Endothelial cell of umbilical vein (primary cell): Measurements from ENCODE around the gene SPACDR. TPM values are rescaled to one million over a fixed set of nuclear protein-coding genes. Genes with fewer than 3 reads are reported as not detected.

Experiments
- BruUV-seq: library from RNA; stranded (reverse); fragments of 400-500 nt; replicated peaks from 2 replicates; lab custom pipeline; 2021; lab: Mats Ljungman, UMichigan
- CTCF ChIA-PET: fragments of 300-600, 350-600 bp; sonication (Branson Sonifier 250); formaldehyde crosslinking; loops from one replicate; lab custom pipeline; 2021; ENCODE audit warnings: antibody characterized with exemption, inconsistent platforms; lab: Charles Lee
- POLR2A ChIA-PET: fragments of 300-600, 350-600 bp; sonication (Branson Sonifier 250); formaldehyde crosslinking; loops from one replicate; lab custom pipeline; 2021; ENCODE audit warnings: antibody characterized with exemption, inconsistent platforms; lab: Charles Lee
- DNase-seq: peaks from one replicate; pipeline ENCODE4 v3.0.0-alpha.2; 2011; ENCODE audit warnings: low read depth, low spot score
- FAIRE-seq: peaks from 2 replicates; lab custom pipeline; 2011; peaks lifted over from hg19 to GRCh38; lab: Jason Lieb, UNC
- H2AFZ ChIP-seq: 2 replicates; pipeline ENCODE4 v1.6.0; 2012; ENCODE audit warnings: low read depth, low read length, control low read depth, inconsistent platforms
- H3K27ac ChIP-seq: 2 replicates; pipeline ENCODE4 v1.5.1; 2011; ENCODE audit warnings: low read depth, mild to moderate bottlenecking, control low read depth, low read length, moderate library complexity; ENCODE audit not compliant: insufficient read depth
- H3K27me3 ChIP-seq, 2 experiments: 2 replicates each; pipeline versions ENCODE4 v1.6.0 to v1.6.1; 2011; ENCODE audit warnings: low read length in 2 of 2, mixed read lengths in 1 of 2; ENCODE audit not compliant: control insufficient read depth in 2 of 2, insufficient read depth in 2 of 2
- H3K36me3 ChIP-seq, 2 experiments: 2 replicates in 1 of 2; 3 replicates in 1 of 2; pipeline ENCODE4 v1.5.1; 2011; ENCODE audit warnings: low read length in 2 of 2, mild to moderate bottlenecking in 1 of 2, moderate library complexity in 1 of 2; ENCODE audit not compliant: control insufficient read depth in 2 of 2, insufficient read depth in 2 of 2; ENCODE audit errors: extremely low read depth in 1 of 2
- H3K4me1 ChIP-seq: 3 replicates; pipeline ENCODE4 v1.5.1; 2011; ENCODE audit warnings: mild to moderate bottlenecking, low read length; ENCODE audit not compliant: control insufficient read depth, insufficient read depth; ENCODE audit errors: extremely low read depth
- H3K4me2 ChIP-seq: 2 replicates; pipeline ENCODE4 v1.6.1; 2011; ENCODE audit warnings: low read length, control low read depth, mixed read lengths; ENCODE audit not compliant: insufficient read depth
- H3K4me3 ChIP-seq, 3 experiments: fragments of 200-600 bp in 1 of 3; sonication (generic), shearing (Covaris generic) in 1 of 3; replicated peaks in 1 of 3; 2 replicates each; pipeline ENCODE4 v1.5.1; 2011 to 2016; ENCODE audit warnings: control low read depth in 3 of 3, low read length in 3 of 3, mild to moderate bottlenecking in 2 of 3, inconsistent platforms in 1 of 3, low read depth in 1 of 3, moderate library complexity in 1 of 3; ENCODE audit not compliant: insufficient read depth in 1 of 3
- H3K79me2 ChIP-seq: 2 replicates; pipeline ENCODE4 v1.6.0; 2012; ENCODE audit warnings: low read length, inconsistent platforms; ENCODE audit not compliant: control insufficient read depth, insufficient read depth
- H3K9ac ChIP-seq: replicated peaks from 2 replicates; pipeline ENCODE3; 2011; ENCODE audit warnings: low read length, control low read depth; ENCODE audit not compliant: insufficient read depth; ENCODE audit errors: extremely low read depth
- H3K9me1 ChIP-seq: replicated peaks from 3 replicates; pipeline ENCODE4 v1.6.0; 2011; ENCODE audit warnings: mild to moderate bottlenecking, low read length; ENCODE audit not compliant: control insufficient read depth, insufficient read depth; ENCODE audit errors: extremely low read depth
- H3K9me3 ChIP-seq: replicated peaks from 2 replicates; pipeline ENCODE4 v1.5.1; 2012; ENCODE audit warnings: low read length, inconsistent platforms; ENCODE audit not compliant: control insufficient read depth, insufficient read depth
- H4K20me1 ChIP-seq: replicated peaks from 2 replicates; pipeline ENCODE3; 2011; ENCODE audit warnings: mild to moderate bottlenecking, low read length; ENCODE audit not compliant: control insufficient read depth, insufficient read depth; ENCODE audit errors: extremely low read depth
- CTCF ChIP-seq, 2 donors: IDR thresholded peaks; 1 replicate in 1 of 2; 2 replicates in 1 of 2; pipeline ENCODE4 v1.5.1; 2011; ENCODE audit warnings: low read length in 2 of 2, mild to moderate bottlenecking in 2 of 2, moderate library complexity in 2 of 2, control low read depth in 1 of 2, inconsistent platforms in 1 of 2, low read depth in 1 of 2; ENCODE audit not compliant: insufficient read depth in 1 of 2; ENCODE audit errors: extremely low read depth in 1 of 2
- EZH2 ChIP-seq: IDR thresholded peaks from 2 replicates; pipeline ENCODE4 v1.6.1; 2012; ENCODE audit warnings: borderline replicate concordance, low read depth, mild to moderate bottlenecking, moderate library complexity, low read length, inconsistent platforms; ENCODE audit not compliant: severe bottlenecking
- FOS ChIP-seq: IDR thresholded peaks from 2 replicates; pipeline ENCODE4 v1.6.1; 2011; ENCODE audit warnings: mild to moderate bottlenecking, low read length, moderate library complexity, borderline replicate concordance; ENCODE audit not compliant: insufficient read depth
- GATA2 ChIP-seq: IDR thresholded peaks from 2 replicates; pipeline ENCODE4 v1.7.0; 2011; ENCODE audit warnings: low read depth, mild to moderate bottlenecking, moderate library complexity, mixed read lengths, low read length; ENCODE audit not compliant: insufficient read length, insufficient read depth
- JUN ChIP-seq: IDR thresholded peaks from 2 replicates; pipeline ENCODE4 v1.6.1; 2011; ENCODE audit warnings: borderline replicate concordance, low read depth; ENCODE audit not compliant: insufficient read length, insufficient read depth
- MAX ChIP-seq: IDR thresholded peaks from 2 replicates; pipeline ENCODE4 v1.6.1; 2011; ENCODE audit not compliant: insufficient read depth, insufficient read length
- MYC ChIP-seq: IDR thresholded peaks from one replicate; pipeline ENCODE4 v1.6.1; 2011; ENCODE audit warnings: mild to moderate bottlenecking, low read depth, low read length
- POLR2A ChIP-seq: IDR thresholded peaks from 2 replicates; pipeline ENCODE4 v1.6.1; 2012; ENCODE audit warnings: low read depth, mild to moderate bottlenecking, control low read depth, low read length
- POLR2AphosphoS5 ChIP-seq: IDR thresholded peaks from 2 replicates; pipeline ENCODE4 v1.6.1; 2012; ENCODE audit warnings: low read depth, mild to moderate bottlenecking, control low read depth, low read length, moderate library complexity; ENCODE audit not compliant: insufficient read depth
- dilution Hi-C: fragments of 300-500 bp; cut with MboI; formaldehyde crosslinking; loops from one replicate; pipeline ENCODE4 v1.15.0; 2019; ENCODE audit warnings: low sequenced_read_pairs; ENCODE audit not compliant: extremely low pct_ligation_motif_present
- intact Hi-C: fragments of 100-400 bp; cut with micrococcal nuclease; formaldehyde crosslinking; loops from one replicate; pipeline ENCODE4 v1.10.0; 2022
- polyA plus RNA-seq, 4 experiments: library from polyadenylated mRNA; depleted of rRNA in 3 of 4; stranded (reverse) in 3 of 4; unstranded in 1 of 4; fragments of >200 nt; gene quantifications; 2 replicates each; pipeline versions ENCODE4 v1.2.1 to v1.2.3, GENCODE V29; 2011 to 2012; ENCODE audit warnings: missing spikeins in 1 of 4
- total RNA-seq: library from RNA; stranded (reverse); gene quantifications from 2 replicates; pipeline ENCODE4 v1.2.3, GENCODE V29; 2021

The SPACDR gene
- total and polyA plus RNA-seq, 2 donors (not counting 3 experiments of a cell fraction or from before 2014, with no cell fraction given) = 1.6 to 4.1 TPM

GRCh38 chr7:100466653-100467605, 2.9 kb upstream of the SPACDR start:
- no peak for DNase-seq
- H3K36me3 ChIP-seq = peaks cover 0 to 20% of the 10 kb centered on the region in 2 experiments
- H3K9me1 ChIP-seq = no peaks in the 10 kb centered on the region
- ChIA-PET CTCF (interaction anchor here (1.6 kb wide), 1 partner anchor 122 kb away, joined by 3 read pairs; no protein-coding TSS in a partner anchor), POLR2A (interaction anchor here (0.9 kb wide), 1 partner anchor 119 kb away, joined by 3 read pairs; the partner anchor contains the start of genes FBXO24 and LRCH4)
- FAIRE-seq = no peak
- no peaks in the 10 kb centered on the region for H3K27me3 ChIP-seq
- H3K4me3 ChIP-seq = no peak overlapping the region
- TF ChIP-seq POLR2A (no peak), CTCF (IDR thresholded peaks at IDR 0.05; ENCODE audit: extremely low read depth in 1 of 2, insufficient read depth in 1 of 2, low read depth in 1 of 2, low read length in 2 of 2) (no peak), JUN (no peak), FOS (no peak), MYC (no peak), POLR2AphosphoS5 (no peak), MAX (no peak), EZH2 (no peak), GATA2 (no peak)
- intact Hi-C loops (loop anchor here (1.0 to 5.0 kb wide), 3 partner anchors 119 to 225 kb away; partner anchors contain the start of genes FBXO24, GIGYF1 and LRCH4), dilution Hi-C loops (no loop called here)
- no peak overlapping the region for H3K27ac ChIP-seq
- no peak overlapping the region for H2AFZ ChIP-seq
- H4K20me1 ChIP-seq = no peaks in the 10 kb centered on the region
- peaks cover 1% of the 10 kb centered on the region for H3K79me2 ChIP-seq
- H3K4me1 ChIP-seq = peaks cover 12% of the 10 kb centered on the region
- H3K4me2 ChIP-seq = no peak overlapping the region
- BruUV-seq = no TSS peak
- H3K9me3 ChIP-seq = no peaks in the 10 kb centered on the region
- H3K9ac ChIP-seq = no peak overlapping the region
